GM12801 (cell line): ENCODE results near the gene MSN.

Experiments
- CTCF ChIP-seq: IDR thresholded peaks from one replicate; pipeline ENCODE4 v1.5.1; 2011; ENCODE audit warnings: control low read depth; ENCODE audit not compliant: insufficient read length; ENCODE audit errors: extremely low read depth

The MSN gene

GRCh38 chrX:65642914-65643491, 24.5 kb upstream of the MSN start:
- no peak for TF ChIP-seq CTCF

- TF ChIP-seq CTCF = no peak
Measured at GRCh38 chrX:65643531-65644052, 23.9 kb upstream of the MSN start.

GRCh38 chrX:65644621-65645289, 22.7 kb upstream of the MSN start:
- no peak for TF ChIP-seq CTCF

- TF ChIP-seq CTCF = no peak
Measured at GRCh38 chrX:65647801-65648200, 19.7 kb upstream of the MSN start.

GRCh38 chrX:65652098-65652497, 15.4 kb upstream of the MSN start:
- no peak for TF ChIP-seq CTCF

- TF ChIP-seq CTCF = no peak
Measured at GRCh38 chrX:65657659-65658058, 9.8 kb upstream of the MSN start.

GRCh38 chrX:65658229-65658628, 9.2 kb upstream of the MSN start:
- TF ChIP-seq CTCF = no peak
